ENCODE data around the gene CCDC69.
"Not testable (repeated sequence)": the region's sequence is repeated elsewhere in the genome, so short reads cannot be mapped to it uniquely, and the experiment has no call there.

The CCDC69 gene

DNA sequence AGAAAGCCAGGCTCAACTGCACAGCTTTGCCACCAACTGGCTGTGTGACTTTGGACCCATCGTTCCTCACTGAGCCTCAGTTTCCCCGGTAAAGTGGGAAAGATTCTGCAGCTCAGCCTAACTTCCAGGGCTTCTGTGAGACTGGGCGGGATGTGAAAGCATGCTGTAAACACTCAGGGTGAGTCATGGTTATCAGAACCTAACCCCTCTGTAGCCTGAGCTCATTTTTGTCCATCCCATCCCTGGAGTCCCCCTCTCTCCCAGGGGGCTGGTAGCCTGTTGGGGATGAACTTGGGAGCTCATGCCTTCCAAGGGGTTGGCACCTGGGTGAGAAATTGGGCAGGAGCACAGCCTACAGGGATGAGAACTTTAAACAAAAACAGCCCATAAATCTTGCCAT lies 2.3 kb downstream of the CCDC69 start:
- no peak for DNase-seq

DNA sequence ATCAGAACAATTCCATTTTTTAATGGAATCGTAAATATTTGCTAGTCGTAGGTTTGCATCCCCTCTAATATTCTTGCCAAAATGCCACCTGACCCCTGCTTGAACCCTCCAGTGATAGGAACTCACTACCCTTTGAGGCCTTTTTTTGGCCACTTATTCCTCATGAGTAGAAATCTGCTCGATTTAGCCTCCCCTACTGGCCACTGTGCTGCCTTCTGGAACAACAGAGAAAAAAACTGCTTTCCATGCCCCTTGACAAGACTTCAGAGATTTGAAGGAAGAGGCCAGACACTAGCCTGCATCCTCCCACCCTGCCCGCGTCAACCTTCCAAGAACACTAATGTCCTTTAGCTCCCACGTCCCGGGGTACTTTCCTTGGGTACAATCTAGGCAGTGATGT lies 4.1 kb downstream of the CCDC69 start:
- no peak for DNase-seq

DNA sequence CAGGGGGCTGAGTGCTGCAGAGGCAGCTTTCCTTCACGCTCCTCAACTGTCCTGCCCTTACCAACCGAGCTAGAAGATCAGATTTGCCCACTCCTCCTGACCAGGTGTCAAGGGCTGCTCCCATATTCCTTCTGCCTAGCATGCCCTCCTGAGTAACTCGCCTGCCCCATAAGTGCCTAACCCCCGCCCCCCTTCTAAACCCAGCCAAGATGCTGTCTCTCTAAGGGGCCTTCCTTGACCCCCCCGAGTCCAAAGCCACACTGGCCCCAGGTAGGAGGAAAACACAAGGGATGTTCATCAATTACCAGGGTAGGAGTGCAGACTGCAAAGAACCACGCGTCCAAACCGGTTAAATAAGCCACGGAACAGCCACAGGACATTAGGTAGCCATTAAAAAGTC lies 4.8 kb downstream of the CCDC69 start:
- no peak for DNase-seq

DNA sequence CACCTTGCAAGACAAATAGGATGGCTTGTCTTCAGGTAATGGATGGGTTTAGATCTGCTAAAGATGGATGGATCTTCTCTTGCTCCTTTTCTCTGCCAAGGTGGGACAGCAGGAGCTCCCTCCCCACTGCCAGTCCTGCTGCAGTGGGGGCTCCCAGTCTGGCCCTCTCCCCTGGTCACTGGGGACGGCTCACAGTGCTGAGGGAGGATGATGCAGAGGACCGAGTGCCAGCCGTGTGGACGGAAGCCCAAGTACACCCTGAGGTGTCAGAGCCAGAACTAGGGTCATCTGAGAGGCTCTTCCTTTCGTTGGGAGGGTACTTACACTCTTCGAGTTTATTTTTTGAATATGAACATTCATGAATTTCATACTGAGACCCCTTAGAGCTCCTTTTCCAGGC lies 5.7 kb downstream of the CCDC69 start:
- no peak for DNase-seq

DNA sequence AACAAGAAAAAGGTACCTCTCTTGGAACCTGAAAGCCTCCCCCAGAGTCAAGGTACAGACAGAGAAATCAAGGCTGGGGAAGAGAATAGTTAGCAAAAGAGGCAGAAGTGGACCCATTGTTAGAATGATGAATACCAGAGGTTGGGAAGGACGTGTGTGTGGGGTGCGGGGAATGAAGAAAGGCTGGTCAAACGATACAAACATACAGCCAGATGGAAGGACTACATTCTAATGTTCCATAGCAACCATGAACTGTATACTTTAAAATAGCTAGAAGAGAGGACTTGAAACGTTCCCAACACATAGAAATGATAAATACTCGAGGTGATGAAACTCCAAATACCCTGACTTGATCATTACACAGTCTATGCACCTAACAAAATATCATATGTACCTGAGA lies 7.1 kb downstream of the CCDC69 start:
- DNase-seq: no peak

DNA sequence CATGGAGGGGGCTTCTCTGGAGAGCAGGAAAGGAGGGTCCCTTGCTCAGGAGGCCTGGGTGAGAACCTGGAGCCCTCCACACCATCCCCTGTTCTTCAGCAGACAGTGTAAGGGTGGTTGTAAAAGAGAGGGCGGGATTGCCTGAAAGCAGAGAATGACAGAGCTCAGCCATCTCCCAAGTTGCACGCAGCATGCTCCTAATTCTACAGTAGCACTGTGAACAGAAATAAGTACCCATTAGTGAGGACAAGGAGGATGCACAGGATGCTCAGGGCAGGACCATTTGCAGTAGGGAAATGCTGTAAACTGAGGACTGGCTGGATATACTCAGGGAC lies 8.4 kb downstream of the CCDC69 start:
- DNase-seq: no peak

DNA sequence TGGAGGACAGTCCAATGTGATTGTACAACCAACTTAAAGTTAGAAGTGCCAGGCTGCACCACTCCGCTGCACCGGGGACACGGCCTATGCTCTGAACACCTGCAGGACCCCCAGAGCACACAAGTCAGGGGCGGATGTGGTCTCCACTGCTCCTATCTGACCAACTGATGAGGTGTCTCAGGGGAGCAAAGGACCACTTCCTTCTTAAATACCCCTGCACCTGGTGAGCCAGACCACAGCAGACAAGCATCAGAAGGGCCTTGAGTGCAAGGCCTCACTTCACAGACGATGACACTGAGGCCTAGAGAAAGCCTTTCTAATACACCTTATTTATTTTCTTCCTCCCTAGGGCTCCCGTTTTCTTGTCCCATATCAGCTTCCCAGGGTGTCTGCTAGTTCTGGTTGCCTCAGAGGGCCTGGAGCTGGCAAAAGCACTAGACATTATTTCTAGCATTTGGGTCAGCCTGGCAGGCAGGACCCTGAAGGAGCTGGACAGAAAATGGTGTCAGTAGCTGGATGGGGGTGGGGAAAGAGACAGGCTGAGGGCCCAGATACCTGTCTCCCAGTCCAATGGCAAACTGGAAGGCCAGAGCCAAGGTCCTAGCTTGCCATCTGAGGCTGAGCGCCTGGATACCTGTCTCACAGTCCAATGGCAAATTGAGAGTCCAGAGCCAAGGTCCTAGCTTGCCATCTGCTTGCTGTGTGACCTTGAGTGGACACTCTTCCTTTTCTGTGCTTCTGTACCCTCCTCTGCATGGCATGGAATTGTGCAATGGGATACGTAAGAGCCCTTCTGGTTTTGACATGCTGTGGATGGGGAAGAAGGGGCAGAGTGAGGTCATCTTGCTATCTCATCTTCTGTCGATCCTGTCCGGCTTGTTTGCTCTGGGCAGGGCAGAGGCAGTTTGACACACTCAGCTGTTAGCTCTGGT lies 9.0 kb downstream of the CCDC69 start:
- DNase-seq: peak; percentile 29

DNA sequence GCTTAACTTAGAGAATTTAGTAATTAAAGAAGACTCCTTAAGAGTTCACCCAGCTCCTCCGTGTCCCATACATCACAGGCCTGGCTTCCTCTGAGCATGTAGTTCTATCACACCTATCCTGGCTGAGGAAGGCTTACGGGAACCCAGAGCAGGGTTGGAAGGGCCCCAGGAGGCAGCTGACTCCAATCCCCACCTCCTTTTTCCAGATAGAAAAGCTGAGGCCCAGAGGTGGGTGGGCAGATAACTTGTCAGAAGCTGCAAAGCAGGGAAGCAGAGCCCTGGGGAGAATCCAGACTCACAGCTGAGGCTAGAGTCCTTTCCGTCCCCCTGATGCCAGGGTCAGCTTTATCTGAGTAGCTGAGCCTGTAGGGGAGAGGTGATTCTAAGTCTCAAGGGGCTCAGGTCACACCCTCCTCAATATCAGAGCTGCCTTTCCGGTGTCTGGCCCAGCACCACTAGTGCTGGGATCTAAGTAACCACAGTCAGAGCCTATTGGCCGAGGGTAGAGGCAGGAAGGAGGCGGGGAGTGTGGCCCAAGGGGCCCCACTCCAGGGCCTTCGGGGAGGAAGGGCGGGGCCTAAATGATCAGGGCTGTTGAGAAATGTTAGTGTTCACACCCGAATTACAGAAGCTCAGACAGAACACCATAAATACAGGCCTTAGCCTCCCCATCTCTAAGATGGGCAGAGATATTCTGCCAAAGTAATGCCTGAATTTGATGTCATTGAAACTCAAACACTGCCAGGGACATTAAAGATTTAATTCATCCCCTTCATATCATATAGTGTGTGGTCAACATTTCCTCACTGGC lies 9.9 kb downstream of the CCDC69 start:
- no peak for DNase-seq

DNA sequence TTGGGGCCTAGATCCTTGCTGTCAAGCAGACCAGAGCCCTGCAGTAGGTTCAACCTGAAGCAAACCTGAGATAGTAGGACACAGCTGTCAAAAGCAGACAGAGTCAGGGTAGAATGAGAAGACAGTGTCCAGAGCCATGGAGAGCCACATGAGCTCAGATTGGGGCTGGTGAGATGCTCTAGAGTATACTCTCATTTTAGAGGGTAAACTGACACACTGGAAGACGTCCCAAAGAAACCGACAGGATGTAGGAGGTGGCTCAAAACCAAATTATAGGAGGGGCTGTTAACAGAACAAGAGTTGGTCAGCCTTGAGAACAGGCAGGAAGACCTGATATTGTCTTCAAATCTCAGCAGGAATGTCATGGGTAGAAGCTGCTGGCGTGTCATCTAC lies 11.5 kb downstream of the CCDC69 start:
- no peak for DNase-seq

DNA sequence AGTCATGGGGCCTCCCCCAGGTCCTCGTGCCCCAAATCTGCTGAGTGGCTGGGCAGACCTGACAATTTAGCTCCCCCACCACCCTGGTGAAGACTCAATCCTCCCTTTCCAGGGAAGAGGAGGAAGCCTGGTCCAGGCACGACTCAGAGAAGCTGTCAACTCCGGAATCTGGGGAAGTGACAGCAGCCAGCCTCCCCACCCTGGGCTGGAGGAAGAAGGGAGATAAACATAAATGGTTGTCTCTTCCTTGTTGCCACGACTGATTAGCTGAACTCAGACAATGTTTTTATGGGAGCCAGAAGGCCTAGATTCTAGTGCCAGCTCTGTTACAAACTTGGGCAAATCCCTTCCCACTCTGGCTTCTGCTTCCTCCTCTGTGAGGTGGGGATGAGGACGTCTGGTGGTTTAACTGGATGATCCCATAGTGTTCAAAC lies 15.4 kb downstream of the CCDC69 start:
- DNase-seq: no peak

DNA sequence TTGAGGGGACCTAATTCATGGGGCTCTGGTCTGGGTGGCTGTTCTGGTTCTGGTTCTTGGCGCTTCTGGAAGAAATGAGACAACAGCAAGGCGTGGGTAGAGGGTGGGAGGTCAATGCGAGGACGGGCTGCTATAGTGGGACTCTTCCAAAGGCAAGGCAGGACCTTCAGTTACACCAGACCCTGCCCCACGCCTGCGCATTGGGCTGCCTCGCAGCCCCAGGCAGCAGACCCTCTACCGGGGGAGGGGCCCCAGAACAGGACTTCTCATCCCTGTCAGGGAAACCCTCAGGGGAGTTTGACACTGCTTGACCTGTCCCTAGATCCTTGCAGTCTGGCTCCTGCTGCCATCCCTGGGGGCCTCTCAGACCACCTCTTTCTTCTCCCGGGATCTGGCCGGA lies 18.5 kb downstream of the CCDC69 start:
- DNase-seq: no peak

DNA sequence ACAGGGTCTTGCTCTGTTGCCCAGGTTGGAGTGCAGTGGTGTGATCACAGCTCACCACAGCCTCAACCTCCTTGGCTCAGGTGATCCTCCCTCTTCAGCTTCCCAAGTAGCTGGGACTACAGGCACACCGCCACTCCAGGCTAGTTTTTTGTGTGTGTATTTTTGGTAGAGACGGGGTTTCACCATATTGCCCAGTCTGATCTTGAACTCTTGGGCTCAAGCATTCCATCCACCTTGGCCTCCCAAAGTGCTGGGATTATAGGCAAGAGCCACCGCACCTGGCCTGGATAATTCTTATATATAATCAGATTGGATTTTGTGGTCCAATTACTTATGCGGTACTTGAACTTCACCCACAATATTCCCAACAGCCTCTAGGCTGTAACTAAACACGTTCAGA lies 19.8 kb downstream of the CCDC69 start:
- DNase-seq: no peak

DNA sequence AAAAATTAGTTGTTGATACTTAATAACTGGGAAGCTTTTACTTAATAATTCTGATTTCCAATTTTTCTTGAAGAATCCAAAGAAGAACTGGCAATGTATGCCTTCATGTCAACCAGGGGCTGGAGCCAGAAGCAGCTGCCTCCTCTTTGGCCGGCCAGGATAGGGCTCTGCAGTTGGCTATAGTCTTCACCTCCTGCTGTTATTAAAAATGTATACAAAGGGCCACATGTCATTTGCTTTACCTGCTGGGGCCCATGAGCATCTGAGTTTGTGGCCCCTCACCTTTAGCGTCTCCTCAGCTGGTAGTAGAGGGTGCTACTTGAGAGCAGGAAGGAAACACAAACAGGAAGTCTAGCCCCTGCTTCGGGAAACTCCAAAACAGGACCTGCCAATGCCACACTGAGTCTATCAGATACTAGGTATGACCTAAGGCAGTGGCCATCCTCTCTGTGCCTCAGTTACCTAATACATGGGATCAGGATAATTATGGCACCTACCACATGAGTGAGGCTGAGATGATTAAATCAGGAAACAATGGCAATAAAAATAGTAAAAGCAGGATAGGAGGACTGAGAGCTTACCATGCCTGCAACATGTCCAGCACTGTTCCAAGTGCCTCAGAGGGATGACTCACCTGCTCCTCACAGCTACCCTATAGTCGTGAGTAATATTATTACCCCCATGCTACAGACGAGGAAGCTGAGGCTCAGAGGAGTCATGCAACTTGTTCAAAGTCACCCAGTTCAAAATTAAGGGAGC lies 21.3 kb downstream of the CCDC69 start:
- peak; percentile 44 for DNase-seq

DNA sequence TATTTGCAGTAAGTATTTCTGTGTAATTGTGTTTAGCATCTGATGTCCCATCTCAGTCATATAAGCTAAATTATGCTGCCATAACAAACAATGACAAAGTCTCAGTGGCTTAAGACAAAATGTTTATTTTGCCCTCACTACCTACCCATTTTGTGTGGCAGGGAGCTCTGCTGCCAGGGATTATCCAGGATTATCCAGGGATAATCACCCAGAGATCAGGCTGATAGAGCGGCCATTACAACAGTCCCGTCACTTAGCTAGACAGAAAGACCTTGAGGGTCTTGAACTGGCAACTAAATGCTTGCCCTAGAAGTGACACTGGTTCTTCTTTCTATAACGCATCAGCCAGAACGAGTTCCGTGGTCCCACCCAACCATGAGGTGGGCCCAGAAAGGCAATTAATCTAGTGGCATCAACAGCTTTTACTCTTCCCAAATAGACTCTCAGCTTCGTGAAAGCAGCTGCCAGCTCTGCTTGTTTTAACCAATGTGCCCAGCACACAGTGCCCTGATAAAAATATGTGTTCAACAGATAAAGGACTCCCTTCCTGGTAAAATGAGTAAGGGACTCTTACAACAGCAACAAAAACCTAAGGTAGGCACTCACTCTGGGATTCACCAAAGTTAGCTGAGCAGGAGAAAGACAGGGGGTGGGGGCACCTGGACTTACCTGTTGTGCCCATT lies 22.8 kb downstream of the CCDC69 start:
- DNase-seq: no peak

DNA sequence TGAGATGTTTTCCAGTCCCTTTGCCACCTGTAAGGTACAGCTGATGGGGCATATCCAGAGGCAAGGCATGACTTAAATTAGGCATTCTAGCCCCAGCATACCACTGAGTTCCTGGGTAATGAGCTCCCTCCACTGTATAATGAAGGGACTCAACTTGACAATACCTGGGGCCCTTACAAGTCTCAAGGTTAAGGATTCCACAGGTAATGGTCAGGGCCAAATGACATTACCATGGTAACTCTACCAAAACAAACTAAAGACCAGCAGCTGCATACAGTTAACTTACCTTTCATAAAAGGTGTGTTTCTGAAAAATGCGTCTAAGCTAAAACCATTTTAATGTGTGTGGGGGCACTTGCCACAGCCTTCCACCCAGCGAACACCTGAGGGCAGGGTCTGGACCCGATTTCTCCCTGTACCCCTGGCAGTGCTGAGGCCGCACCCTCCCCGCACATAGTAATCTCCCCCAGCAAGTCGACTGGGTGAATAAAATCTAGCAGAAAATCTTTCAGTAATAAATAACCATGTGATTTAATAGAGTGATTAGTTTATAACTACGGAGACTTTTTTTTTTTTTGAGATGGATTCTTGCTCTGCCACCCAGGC lies 24.2 kb downstream of the CCDC69 start:
- peak; percentile 54 for DNase-seq

DNA sequence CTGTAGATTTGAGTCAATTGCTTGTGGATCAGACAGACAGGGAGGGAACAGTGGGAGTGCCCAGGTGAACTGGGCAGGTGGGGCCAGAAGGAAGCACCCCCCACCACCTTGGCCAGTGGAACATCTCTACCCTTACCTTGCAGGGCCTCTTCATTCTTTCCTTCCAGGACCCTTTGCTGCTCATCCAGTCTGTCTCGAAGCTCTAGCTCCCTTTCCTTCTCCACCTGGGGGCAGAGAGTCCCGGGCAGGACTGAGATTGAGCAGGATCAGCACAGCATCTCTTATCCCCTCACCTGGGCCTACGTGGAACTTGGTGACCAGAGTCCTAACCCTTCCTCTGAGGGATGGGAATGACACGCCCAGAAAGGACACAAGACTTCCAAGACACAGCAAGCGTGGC lies 25.0 kb downstream of the CCDC69 start:
- DNase-seq: no peak

DNA sequence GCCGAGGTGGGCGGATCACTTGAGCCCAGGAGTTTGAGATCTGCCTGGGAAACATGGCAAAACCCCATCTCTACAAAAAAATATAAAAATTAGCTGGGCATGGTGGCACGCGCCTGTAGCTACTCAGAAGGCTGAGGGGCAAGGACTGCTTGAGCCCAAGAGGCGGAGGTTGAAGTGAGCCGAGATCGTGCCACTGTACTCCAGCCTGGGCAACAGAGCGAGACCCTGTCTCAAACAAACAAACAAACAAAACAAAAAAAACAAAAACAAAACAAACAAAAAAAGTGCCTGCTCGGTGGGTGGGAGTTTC lies 26.6 kb downstream of the CCDC69 start:
- DNase-seq: not testable (repeated sequence)

DNA sequence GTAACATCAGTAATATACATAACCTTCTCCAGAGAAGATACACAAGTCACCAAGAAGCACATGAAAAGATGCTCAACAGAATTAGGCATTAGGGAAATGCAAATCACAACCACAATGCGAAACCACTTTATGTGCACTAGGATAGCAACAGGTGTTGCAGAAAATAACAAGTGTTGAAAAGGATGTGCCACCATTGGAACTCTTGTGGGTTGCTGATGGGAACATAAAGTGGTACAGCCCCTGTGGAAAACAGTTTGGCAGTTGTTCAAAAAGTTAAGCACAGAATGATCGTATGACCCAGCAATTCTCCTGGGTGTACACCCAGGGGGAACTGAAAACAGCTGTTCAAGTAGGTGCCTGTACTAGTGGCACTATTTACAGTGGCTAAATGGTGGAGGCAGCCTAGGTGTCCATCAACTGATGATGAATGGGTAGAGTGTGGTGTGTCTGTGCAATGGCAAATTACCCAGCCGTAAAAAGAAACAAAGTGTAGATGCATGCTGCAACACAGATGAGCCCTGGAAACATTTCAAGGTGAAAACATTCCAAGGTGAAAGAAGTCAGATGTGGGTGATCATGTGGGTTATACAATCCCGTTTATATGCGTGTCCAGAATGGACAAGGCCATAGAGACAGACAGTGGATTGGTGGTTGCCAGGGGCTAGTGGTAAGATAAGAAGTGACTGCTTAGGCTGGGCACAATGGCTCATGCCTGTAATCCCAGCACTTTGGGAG lies 27.2 kb downstream of the CCDC69 start:
- no peak for DNase-seq

DNA sequence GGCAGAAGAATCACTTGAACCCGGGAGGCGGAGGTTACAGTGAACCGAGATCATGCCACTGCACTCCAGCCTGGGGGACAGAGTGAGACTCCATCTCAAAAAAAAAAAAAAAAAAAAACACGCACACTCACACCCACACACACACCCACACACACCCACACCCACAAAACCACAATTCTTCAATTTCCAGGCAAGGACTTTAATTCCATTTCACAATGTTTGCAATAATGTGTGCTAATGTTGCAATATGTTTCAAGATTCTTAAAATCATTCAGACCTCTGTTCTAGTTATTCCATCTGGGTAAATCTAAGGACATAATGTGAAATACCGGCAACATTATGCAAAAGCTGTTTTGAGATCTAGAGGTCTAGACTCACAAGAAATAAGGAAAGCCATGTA lies 28.3 kb downstream of the CCDC69 start:
- no peak for DNase-seq

DNA sequence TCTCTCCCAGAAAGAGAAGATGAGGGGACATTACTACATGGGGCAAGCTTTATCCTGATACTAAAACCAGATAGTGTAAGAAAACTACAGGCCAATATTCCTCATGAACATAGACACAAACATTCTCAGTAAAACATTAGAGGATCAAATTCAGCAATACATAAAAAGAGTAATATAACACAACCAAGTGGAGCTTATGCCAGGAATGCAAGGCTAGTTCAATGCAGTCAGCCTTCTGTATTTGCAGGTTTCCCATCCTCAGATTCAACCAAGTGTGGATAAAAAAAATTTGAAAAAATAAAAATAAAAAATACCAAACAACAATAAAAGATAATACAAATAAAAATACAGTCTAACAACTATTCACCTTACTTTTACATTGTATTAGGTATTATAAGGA lies 31.3 kb downstream of the CCDC69 start:
- no peak for DNase-seq

DNA sequence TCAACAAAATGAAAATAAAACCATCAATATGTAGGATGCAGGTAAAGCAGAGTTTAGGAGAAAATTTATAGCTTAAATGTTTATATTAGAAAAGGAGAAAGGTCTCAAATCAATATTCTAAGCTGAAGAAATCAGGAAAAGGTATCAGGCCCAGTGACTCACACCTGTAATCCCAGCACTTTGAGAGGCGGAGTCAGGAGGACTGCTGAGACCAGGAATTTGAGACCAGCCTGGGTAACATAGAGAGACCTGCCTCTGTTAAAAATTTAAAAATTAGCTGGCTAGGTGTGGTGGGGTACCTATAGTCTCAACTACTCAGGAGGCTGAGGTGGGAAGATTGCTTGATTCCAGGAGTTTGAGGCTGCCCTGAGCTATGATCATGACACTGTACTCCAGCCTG lies 32.2 kb downstream of the CCDC69 start:
- peak; percentile 14 for DNase-seq

DNA sequence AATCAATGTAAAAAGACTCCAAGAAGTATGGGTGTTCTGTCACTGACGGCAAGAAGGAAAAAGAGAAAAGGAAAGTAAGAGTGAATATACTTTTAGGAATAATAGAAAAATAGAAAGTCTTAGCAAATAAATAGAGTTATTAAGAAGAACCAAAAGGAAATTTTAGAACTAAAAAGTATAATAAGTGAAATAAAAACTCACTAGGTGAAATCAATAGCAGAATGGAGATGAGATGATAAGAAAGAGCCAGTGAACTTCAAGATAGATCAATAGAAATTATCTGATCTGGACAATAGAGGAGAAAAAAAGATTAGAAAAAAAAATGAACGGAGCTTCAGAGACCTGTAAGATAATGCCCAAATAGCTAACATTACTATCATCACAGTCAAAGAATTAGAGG lies 34.7 kb downstream of the CCDC69 start:
- no peak for DNase-seq
